Sigmoid colon (tissue), 7 donors: ENCODE measurements around the gene ZBTB34. TPM values are rescaled to one million over a fixed set of nuclear protein-coding genes. Genes with fewer than 3 reads are reported as not detected.

Source experiments
- DNase-seq: peaks from one replicate; pipeline ENCODE4 v3.0.0-alpha.2; 2019
- H3K27ac ChIP-seq, 4 donors: fragments of 200-600 bp; sonication (generic); one replicate each; pipeline ENCODE4 v1.5.1; 2016 to 2019; ENCODE audit warnings: mild to moderate bottlenecking in 1 of 4
- H3K27me3 ChIP-seq, 3 donors: fragments of 200-600 bp; sonication (generic); one replicate each; pipeline ENCODE4 v1.5.1; 2019; ENCODE audit warnings: mild to moderate bottlenecking in 1 of 3
- H3K36me3 ChIP-seq, 4 donors: fragments of 200-600 bp; sonication (generic); one replicate each; pipeline ENCODE4 v1.5.1; 2016 to 2019
- H3K4me1 ChIP-seq, 4 donors: fragments of 200-600 bp; sonication (generic); one replicate each; pipeline ENCODE4 v1.5.1; 2017 to 2019
- H3K4me3 ChIP-seq, 4 donors: fragments of 200-600 bp; sonication (generic); one replicate each; pipeline ENCODE4 v1.5.1; 2017 to 2019; ENCODE audit warnings: mild to moderate bottlenecking in 2 of 4, moderate library complexity in 1 of 4
- H3K9me3 ChIP-seq, 4 donors: fragments of 200-600 bp in 3 of 4; sonication (generic) in 3 of 4; one replicate each; pipeline versions ENCODE4 v1.5.1 to v1.6.1; 2013 to 2019
- CTCF ChIP-seq, 4 experiments: fragments of 450-650 bp in 3 of 4; fragments of 200-600 bp in 1 of 4; IDR thresholded peaks; one replicate each; pipeline ENCODE4 v1.5.1; 2016 to 2019; ENCODE audit warnings: antibody characterized with exemption in 4 of 4, mild to moderate bottlenecking in 3 of 4, moderate library complexity in 2 of 4
- EP300 ChIP-seq, 4 donors: sonication (generic); formaldehyde crosslinking; IDR thresholded peaks; one replicate each; pipeline ENCODE4 v1.6.1; 2017; ENCODE audit warnings: antibody characterized with exemption in 4 of 4
- POLR2A ChIP-seq, 2 donors: fragments of 450-650 bp; IDR thresholded peaks; one replicate each; pipeline ENCODE4 v1.6.1; 2016; ENCODE audit warnings: antibody characterized with exemption in 2 of 2, mild to moderate bottlenecking in 2 of 2, moderate library complexity in 2 of 2
- POLR2AphosphoS5 ChIP-seq, 4 donors: sonication (generic); formaldehyde crosslinking; IDR thresholded peaks; one replicate each; pipeline ENCODE4 v1.6.1; 2017; ENCODE audit warnings: antibody characterized with exemption in 4 of 4
- WGBS, 2 donors: extraction: QIAGEN DNeasy Blood & Tissue Kit; methylation state at CpG; one replicate each; pipeline ENCODE4 v1.1.7; 2013; 5-methylcytosine and 5-hydroxymethylcytosine counted together
- intact Hi-C: fragments of 100-400 bp; cut with DNase I; formaldehyde crosslinking; loops from one replicate; pipeline ENCODE4 v1.15.1; 2023
- polyA plus RNA-seq, 3 donors: library from polyadenylated mRNA; stranded (reverse); fragments of 200-250 nt; gene quantifications; one replicate each; pipeline ENCODE4 v1.2.3, GENCODE V29; 2013
- total RNA-seq, 4 donors: library from RNA; depleted of rRNA; stranded (reverse); fragments of >200 nt; gene quantifications; one replicate each; pipeline ENCODE4 v1.1.0, GENCODE V29; 2016
- donor health status: healthy with polysubstance abuse.
- donor health status: Bipolar disorder and iron deficiency.
- donor health status: healthy.

Gene ZBTB34
- total and polyA plus RNA-seq, 7 donors = 1.4 to 11.4 (median 8.9) TPM

- Histone ChIP-seq H3K27me3 (no peaks in the 10 kb centered on the region), H3K36me3 (no peaks in the 10 kb centered on the region), H3K4me3 (no peak overlapping the region), H3K27ac (no peak overlapping the region), H3K4me1 (no peaks in the 10 kb centered on the region), H3K9me3 (no peaks in the 10 kb centered on the region)
- DNase-seq = no peak
- 79 to 90% methylated on average over 8 of the region's 8 CpGs for WGBS, 2 donors
- intact Hi-C loops = no loop called here
- TF ChIP-seq EP300 (IDR thresholded peaks at IDR 0.05) (no peak), POLR2A (IDR thresholded peaks at IDR 0.05) (no peak), POLR2AphosphoS5 (IDR thresholded peaks at IDR 0.05) (no peak), CTCF (IDR thresholded peaks at IDR 0.05) (no peak)
Observed at GRCh38 chr9:126934441-126934840, 74.0 kb downstream of the ZBTB34 start.

Other genes with a start within 250 kb of the ZBTB34 start
- 1 to 10 TPM in 1 of 4 donors, under 1 TPM in 3; 0.14 to 1.4 (median 0.36) TPM for gene LMX1B, start 246.7 kb upstream of the ZBTB34 start, total RNA-seq
- under 1 TPM in 1 of 3 donors, not detected in 2; 0.12 TPM for gene LMX1B, start 246.7 kb upstream of the ZBTB34 start, polyA plus RNA-seq
- gene ZBTB43, start 55.6 kb upstream of the ZBTB34 start, total RNA-seq = 10 to 100 TPM in 1 of 4 donors, 1 to 10 TPM in 3; 6.7 to 12.2 (median 7.9) TPM
- 1 to 10 TPM; 1.8 to 4.6 (median 3.0) TPM for gene ZBTB43, start 55.6 kb upstream of the ZBTB34 start, polyA plus RNA-seq
- 10 to 100 TPM; 11.4 to 18.6 (median 14.3) TPM for gene RALGPS1, start 54.1 kb downstream of the ZBTB34 start, total RNA-seq
- 10 to 100 TPM in 1 of 3 donors, 1 to 10 TPM in 2; 6.6 to 11.0 (median 9.0) TPM for gene RALGPS1, start 54.1 kb downstream of the ZBTB34 start, polyA plus RNA-seq